ENCODE results near the gene RNF5.

RNF5 gene

GRCh38 chr6:32152769-32153563 is 25.2 kb upstream of the RNF5 start:
- DNase-seq: no peak

DNA sequence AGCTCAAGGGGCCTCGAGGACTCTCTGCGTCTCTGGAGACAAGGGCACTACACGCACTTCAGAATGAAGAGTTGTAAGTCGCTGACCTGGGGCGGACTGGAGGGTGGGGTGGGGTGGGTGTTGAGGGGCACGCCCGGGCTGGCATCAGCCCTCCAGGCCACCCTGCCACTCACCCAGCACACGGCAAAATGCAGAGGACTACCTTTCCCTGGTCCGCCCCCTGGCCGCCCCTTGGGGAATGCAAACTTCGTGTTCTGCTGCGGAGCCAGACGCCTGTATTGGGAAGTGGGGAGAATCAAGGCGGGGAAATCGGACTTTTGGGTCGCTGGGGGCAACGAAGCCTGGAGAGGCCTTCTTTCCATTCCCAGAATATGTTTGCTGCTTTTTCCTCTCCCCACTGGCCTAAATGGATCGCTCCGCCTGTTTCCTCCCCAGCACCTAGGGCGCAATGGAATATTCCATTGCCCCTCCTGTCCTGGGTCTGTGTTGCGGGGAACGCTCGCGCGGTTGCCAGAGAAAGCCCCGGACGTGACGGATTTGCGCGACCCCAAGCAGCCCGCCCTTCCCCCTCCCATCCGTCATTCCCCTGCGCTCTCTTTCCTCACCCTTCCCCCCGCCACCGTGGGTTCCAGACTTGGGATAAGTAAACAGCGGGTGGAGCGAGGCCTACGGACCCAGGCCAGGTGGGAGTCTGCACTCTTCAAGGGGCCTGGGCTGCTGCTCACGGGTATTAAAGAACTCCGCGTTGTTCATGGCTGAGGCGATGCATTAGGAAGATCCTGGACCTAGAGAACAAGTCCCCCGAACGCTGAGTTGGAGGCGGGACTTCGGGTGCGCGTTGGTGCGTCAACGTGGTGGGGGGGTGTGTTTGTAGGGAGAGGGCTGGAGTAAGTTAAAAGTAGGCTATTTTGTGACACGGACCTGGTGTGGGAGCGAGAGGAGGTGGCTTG is 24.4 kb upstream of the RNF5 start, which contains the start of gene PPT2:
PPT2 (plus strand) TSS at position 578 of the 950 bp plus-strand sequence. CDS start 454 bp downstream, outside the sequence.
- peak; percentile 81 for DNase-seq

DNA sequence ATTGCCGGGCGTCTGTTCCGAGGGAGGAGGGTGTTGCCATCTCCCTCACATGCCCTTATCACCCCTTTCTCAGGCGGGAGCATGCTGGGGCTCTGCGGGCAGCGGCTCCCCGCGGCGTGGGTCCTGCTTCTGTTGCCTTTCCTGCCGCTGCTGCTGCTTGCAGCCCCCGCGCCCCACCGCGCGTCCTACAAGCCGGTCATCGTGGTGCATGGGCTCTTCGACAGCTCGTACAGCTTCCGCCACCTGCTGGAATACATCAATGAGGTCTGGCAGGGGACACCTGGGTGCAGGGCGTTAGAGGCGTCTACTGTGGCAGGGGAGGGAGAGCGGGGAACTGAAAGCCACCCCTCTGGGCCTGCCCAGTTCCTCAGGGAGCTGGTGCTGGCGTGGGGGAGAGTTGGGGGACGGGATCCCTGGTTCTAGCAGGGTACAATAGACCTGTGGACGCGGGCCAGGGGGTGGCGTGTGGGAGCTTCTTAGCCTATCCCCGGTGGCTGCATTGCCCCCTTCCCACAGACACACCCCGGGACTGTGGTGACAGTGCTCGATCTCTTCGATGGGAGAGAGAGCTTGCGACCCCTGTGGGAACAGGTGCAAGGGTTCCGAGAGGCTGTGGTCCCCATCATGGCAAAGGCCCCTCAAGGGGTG is 23.6 kb upstream of the RNF5 start:
- DNase-seq: peak; percentile 40

GRCh38 chr6:32156891-32157290 is 21.3 kb upstream of the RNF5 start:
- DNase-seq: no peak

- no peak for DNase-seq
Observed at GRCh38 chr6:32158052-32158451, 20.2 kb upstream of the RNF5 start.

- no peak for DNase-seq
Observed at GRCh38 chr6:32163559-32164258, 14.5 kb upstream of the RNF5 start.

DNA sequence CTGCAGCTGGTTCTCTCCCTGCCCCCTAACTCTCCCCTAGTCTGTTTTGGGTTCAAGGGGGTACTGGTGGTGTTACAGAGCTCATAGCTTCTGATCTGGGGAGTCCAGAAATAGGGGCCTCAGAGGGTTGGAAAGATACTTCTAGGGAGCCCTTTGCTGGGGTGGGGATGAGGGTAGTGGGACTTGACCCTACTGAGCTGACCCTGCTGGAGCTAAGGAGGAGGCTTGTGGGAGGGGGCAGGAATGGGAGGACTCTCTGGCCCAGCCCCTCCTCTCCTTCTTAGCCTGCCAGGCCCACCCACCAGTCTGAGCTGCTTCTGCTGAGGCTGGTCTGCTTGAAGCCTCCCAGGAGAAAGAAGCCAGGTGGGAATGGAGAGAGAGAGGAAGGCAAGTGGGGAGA is 13.9 kb upstream of the RNF5 start, which contains the start of gene EGFL8:
EGFL8 (plus strand) TSS at position 301 of the 400 bp plus-strand sequence. CDS start 1,571 bp downstream, outside the sequence.
- DNase-seq: no peak

DNA sequence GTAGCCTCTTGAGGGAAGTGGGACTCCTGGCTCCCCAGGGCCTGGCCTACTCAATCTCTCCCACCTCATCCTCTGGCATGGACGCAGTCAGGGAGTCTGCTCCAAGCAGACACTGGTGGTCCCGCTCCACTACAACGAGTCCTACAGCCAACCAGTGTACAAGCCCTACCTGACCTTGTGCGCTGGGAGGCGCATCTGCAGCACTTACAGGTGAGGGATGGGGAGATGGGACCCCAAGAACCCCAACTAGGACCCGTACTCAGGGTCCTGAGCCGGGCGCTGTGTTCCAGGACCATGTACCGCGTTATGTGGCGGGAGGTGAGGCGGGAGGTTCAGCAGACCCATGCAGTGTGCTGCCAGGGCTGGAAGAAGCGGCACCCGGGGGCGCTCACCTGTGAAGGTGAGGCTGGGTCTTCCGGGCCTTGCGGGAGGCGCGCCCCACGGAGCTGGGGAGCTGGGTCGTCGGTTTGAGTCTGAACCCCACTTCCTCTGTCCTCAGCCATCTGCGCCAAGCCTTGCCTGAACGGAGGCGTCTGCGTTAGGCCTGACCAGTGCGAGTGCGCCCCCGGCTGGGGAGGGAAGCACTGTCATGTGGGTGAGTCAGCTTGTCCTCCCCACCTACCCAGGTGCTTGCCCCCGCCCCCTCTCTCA is 11.7 kb upstream of the RNF5 start:
- DNase-seq: no peak

GRCh38 chr6:32167154-32167760 is 10.9 kb upstream of the RNF5 start:
- no peak for DNase-seq

GRCh38 chr6:32167761-32168262 is 10.4 kb upstream of the RNF5 start:
- DNase-seq: no peak

- DNase-seq: no peak
Observed at GRCh38 chr6:32168350-32168749, 9.9 kb upstream of the RNF5 start.

- no peak for DNase-seq
Observed at GRCh38 chr6:32168807-32169591, 9.2 kb upstream of the RNF5 start.

DNA sequence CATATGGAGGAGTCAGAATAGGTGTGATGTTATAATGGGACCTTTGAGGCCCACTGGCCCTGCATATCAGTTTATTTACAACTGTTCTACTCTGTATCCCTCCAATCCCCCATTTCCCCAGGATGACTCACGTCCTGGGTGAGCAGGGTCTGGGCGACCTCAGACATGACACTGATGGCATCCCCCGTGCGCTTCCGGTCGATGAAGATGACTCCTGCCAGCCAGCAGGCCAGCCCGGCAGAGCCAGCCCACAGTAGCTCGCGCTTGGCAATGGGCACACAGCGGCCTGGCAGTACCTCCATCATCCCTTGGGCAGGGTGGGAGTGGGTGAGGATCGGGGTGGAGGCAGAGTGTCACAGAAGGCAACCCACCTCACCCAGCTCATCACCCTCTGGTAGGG is 7.9 kb upstream of the RNF5 start:
- DNase-seq: no peak

GRCh38 chr6:32171234-32171633 is 7.0 kb upstream of the RNF5 start:
- no peak for DNase-seq

- DNase-seq: no peak
Observed at GRCh38 chr6:32173051-32173727, 5.0 kb upstream of the RNF5 start.

DNA sequence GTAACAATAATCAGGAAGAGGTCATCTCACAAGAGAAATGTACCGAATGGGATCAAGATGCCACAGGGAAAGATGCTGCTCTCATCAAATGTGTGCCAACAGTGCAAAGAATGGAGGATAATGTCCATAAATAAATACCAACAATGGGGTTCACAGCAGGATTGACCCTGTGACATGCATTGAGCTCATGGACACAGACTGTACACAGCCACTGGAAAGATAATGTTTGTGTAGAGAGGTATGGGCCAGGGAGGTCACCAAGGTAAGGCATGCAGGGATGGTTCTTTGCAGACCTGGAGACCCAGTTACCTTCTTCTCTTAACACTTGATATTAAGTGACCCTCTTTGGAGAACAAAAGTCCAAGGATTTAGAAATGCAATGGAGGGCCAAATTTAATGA is 3.8 kb upstream of the RNF5 start:
- no peak for DNase-seq

- DNase-seq: no peak
Observed at GRCh38 chr6:32175322-32175710, 2.9 kb upstream of the RNF5 start.

DNA sequence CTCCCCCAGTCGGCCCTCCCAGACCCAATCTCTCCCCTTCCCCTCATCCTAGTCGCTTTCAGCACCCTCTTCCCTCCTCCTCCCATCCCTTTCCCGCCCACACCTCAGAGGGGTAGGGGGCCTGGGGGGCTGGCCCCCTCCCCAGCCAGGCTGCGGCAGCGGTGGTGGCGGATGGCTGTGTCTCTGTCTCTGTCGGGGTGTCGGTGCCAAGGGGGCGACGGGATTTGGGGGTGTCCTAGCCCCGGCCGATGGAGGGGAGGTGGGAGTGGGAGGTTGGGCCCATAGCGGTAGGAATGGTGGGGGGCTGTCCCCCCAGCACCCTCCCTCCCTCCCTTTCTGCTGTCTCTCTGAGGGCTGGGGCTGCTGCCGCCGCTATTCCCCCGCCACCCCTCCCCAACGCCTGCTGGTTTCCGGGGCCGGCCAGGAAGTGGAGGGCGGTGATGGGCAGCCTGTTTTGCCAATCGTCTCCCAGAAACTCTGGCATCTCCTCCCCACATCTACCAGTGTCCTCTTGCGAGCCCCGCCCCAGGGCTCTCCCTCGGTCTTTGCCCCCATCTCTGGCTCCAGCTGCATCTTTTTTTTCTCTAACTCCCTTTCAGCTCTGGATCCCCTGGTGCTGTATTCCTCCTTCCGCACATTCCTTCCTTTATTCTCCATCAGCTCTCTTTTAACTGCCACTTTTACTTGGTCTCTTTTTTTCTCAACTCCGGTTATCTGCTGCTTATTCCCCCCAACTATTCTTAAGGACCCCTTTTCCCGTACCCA is 2.3 kb upstream of the RNF5 start, which contains the start of gene AGPAT1:
AGPAT1 (minus strand) TSS at position 374 of the 765 bp plus-strand sequence. CDS start 4,588 bp downstream, outside the sequence.
- DNase-seq: peak; percentile 94

Data from SHP77 treated with DMSO at 0.1 percent for 48 hours (cell line).